Bronchus fibroblast of lung (primary cell): ENCODE measurements around the gene ATP1A1. TPM values are rescaled to one million over a fixed set of nuclear protein-coding genes. Genes with fewer than 3 reads are reported as not detected.

ENCODE experiments used
- total RNA-seq: library from RNA; depleted of rRNA; stranded (reverse); fragments of >200 nt; gene quantifications from 2 replicates; pipeline ENCODE4 v1.2.3, GENCODE V29; 2015

Gene ATP1A1
- total RNA-seq: 147 and 156 TPM in 2 replicates

GRCh38 chr1:116372651-116373430, at the start of gene ATP1A1:
ATP1A1 (plus strand) TSS chr1:116373244; CDS start chr1:116373512, 268 bp downstream.

Other genes starting within 250 kb of the ATP1A1 start
- gene CD58, start 197.8 kb downstream of the ATP1A1 start, total RNA-seq: 7.0 and 8.9 TPM in 2 replicates